GM18507 (cell line): ENCODE measurements around the gene CEP192.
"Not testable (repeated sequence)": the region's sequence is repeated elsewhere in the genome, so short reads cannot be mapped to it uniquely, and the experiment has no call there.

ENCODE experiments used
- DNase-seq: peaks from one replicate; pipeline ENCODE4 v3.0.0; 2011; ENCODE audit warnings: low read depth; ENCODE audit not compliant: insufficient read length; ENCODE audit errors: extremely low spot score
- FAIRE-seq: peaks from 2 replicates; lab custom pipeline; 2011; peaks lifted over from hg19 to GRCh38; lab: Jason Lieb, UNC

CEP192 gene

DNA sequence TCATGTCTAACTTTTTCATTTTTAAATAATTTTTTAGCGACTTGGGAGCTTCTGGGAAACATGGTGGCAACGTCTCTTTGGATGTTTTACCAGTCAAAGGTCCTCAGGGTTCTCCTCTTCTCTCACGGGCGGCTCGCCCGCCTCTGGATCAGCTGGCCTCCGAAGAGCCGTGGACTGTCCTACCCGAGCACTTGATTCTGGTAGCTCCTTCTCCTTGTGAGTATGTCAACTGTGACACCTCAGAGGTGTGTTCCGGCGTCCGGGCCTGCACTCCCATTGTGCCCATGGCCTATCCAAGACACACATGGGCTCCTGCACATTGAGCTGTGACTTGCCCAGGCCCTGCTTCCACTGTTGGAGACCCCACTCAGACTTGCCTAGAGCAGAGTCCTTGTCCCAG is 104.3 kb downstream of the CEP192 start:
- FAIRE-seq (no peak), DNase-seq (no peak)

DNA sequence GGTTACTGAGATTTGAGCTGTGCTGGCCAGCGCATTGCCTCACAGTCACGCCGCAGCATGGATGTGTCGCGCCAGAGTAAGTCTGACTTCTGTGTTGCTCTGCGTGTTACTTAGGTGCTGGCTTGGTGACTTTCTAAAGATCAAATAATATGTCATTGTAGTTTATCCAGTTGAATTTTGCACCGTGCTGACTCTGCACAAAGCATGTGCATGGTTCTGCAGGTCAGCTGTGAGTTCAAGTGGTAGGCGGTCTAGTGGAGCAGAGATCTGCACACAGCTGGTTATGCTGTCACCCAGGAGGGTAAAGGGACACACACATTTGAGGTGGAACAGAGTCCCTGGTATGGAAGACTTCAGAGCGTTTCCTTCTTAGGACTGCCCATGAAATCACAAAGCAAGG is 105.1 kb downstream of the CEP192 start:
- no peak for DNase-seq
- FAIRE-seq: no peak

DNA sequence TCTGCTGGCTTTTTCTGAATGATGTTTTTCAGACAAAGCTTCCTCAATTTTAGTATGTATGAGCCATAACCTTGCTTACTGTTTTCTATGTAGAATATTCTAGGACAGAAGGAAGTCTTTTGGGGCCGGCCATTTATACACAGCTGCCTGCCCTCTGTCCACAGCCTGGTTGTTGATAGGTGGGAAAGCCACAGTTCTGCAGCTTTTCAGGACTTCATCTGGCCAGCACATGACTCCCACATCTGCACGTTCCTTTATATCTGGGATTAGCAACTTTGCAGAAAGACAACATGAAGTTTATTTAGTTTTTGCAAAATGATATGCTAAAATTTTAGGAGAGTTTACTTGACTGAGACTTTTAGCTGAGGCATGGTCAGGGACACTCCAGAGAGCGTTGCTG is 105.6 kb downstream of the CEP192 start:
- DNase-seq: no peak
- no peak for FAIRE-seq

DNA sequence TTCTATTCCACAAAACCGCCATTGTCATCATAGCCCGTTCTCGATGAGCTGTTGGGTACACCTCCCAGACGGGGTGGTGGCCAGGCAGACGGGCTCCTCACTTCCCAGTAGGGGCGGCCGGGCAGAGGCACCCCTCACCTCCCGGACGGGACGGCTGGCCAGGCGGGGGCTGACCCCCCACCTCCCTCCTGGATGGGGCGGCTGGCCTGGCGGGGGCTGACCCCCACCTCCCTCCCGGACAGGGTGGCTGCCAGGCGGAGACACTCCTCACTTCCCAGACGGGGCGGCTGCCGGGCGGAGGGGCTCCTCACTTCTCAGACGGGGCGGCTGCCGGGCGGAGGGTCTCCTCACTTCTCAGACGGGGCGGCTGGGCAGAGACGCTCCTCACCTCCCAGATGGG is 106.9 kb downstream of the CEP192 start:
- DNase-seq, FAIRE-seq: not testable (repeated sequence)

DNA sequence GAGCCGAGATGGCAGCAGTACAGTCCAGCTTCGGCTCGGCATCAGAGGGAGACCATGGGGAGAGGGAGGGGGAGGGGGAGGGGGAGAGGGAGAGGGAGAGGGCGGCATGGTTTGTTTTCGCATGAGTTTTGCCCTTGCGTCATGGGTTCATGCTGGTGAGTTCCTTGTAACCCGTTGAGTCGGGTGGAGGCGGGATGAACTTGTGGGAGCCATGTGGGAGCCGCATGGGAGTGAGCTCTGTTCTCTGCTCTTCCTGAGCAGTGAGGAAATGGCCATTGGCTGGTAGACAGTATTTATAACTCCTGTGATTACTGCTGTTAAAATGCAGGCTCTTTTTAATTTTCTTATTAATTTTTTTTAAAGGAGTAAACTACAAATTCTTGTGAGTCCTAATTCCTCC is 108.0 kb downstream of the CEP192 start:
- DNase-seq (no peak), FAIRE-seq (no peak)

DNA sequence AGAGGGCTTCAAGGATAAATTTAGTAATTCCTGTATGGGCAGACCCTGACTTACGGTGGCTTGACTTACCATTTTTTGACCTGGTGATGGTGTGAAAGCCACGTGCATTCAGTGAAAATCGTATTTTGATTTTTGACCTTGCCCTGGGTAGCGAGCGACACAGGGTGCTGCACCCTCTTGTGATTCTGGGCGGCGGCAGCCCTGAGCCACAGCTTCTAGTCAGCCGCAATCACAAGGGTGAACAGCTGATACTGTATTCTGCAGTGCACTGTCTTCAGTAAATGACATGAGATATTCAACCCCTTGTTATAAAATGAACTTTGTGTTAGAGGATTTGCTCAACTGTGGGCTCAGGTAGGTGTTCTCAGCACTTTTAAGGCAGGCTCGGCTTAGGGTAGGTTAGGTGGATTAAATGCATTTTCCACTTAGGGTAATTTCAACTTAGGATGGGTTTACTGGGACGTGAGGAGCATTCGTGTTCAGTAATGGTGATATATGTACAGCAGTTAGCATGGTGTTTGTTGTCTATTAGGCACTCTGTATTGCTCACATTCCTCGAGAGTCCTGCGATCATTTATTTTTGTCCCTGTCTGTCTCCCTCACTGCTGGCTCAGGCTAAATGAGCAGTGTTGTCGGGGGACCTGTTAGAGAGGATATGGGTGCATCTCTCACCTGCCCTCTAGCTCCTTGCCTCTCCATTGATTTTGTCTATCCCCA is 109.9 kb downstream of the CEP192 start:
- DNase-seq (no peak), FAIRE-seq (no peak)

DNA sequence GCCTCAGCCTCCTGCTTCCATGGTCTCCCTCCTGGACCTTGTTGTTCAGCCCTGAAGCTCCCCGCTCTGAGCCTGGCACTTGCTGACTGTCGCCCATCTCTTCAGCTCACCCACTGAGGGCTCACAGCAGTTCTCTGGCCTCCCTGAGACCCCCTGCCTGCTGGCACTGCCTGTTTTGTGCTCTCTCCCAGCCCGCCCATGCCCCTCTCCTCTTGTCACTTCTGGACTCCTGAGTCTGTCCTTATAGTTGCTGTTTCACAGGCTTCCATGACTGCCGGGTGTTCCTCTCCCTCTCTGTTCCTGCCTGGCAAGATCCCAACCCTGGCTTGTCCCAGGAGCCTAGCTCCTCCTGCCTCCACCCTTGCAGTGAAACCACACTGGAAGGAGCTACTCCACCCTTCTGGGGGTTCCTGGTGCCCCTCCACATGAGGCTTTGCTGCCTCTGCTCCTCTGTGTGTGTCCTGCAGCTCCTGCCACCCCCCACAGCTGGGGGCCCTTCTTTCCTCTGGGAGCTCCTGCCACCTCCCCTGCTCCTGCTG is 110.6 kb downstream of the CEP192 start:
- FAIRE-seq (no peak), DNase-seq (no peak)

DNA sequence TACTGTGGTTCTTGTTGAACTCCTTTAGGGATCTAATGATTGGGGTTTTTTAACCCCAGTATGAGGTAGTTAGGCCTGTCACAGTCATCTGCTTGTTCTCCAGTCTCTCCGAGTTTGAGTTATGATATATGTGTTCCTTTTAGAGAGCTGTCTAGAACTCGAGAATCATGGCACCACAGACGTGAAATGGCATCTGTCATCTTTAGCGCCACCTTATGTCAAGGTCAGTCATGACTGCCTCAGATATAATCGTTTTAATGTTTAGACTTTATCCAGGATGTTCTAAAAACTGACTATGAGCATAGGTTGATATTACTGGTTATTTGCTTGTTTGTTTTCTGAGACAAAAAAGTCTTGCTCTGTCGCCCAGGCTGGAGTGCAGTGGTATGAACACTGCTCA is 112.2 kb downstream of the CEP192 start:
- no peak for FAIRE-seq

DNA sequence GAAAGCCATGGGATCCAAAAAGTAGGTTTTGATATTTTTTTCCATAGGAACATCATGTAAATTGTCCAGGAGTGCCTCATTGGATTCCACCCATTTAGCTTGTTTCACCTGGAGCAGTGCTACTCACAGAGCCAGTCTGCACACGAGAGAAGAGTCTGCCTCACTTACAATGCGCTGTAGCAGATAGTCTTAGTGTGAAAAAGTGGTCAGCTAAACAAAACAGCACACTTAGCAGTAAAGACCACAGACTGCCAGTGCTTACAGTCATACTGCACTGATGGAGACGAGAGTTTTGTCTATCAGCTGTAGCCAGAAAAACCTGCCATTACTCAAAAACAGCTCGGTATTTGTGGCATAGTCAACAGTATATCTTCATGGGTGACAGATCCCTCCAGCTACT is 113.9 kb downstream of the CEP192 start:
- FAIRE-seq: no peak

More for the DNA sequence above, 112.2 kb downstream of the CEP192 start:
- DNase-seq: no peak

DNA sequence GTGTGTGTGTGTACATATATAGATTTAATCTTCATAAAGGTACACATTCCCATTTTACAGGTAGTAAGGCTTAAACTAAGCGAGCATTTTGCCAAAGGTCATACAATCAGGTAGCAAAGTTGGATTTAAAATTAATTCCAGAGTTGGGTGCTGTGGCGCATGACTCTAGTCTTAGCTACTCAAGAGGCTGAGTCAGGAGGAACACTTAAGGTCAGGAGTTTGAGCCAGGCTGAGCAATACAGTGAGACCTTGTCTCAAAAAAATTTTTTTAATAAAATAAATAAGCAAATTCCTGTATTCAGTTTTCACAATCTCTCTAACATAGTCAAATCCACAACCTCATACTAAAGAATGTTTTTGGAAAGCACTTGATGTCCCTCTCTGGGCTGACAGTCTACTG is 115.9 kb downstream of the CEP192 start:
- FAIRE-seq (no peak), DNase-seq (no peak)

More for the DNA sequence above, 113.9 kb downstream of the CEP192 start:
- no peak for DNase-seq

DNA sequence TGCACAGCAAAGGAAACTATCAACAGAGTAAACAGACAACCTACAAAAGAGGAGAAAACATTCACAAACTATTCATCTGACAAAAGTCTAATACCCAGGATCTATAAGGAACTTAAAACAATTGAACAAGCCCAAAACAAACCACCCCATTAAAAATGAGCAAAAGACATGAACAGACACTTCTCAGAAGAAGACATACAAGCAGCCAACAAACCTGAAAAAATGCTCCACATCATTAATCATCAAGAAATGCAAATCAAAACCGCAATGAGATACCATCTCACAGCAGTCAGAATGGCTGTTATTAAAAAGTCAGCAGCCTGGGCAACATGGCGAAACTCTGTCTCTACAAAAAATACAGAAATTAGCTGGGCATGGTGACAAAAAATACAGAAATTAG is 117.2 kb downstream of the CEP192 start:
- no peak for DNase-seq
- no peak for FAIRE-seq

DNA sequence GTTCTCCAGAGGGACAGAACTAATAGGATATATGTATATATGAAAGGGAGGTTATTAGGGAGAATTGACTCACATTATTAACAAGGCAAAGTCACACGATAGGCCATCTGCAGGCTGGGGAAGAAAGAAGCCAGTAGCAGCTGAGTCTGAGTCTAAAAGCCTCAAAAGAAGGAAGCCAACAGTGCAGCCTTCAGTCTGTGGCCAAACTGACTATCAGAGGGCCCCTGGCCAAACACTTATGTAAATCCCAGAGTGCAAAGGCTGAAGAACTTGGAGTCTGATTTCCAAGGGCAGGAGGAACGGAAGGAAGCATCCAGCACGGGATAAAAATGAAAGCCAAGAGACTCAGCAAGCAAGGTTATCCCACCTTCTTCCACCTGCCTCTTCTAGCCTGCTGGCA is 119.4 kb downstream of the CEP192 start:
- no peak for FAIRE-seq
- no peak for DNase-seq

DNA sequence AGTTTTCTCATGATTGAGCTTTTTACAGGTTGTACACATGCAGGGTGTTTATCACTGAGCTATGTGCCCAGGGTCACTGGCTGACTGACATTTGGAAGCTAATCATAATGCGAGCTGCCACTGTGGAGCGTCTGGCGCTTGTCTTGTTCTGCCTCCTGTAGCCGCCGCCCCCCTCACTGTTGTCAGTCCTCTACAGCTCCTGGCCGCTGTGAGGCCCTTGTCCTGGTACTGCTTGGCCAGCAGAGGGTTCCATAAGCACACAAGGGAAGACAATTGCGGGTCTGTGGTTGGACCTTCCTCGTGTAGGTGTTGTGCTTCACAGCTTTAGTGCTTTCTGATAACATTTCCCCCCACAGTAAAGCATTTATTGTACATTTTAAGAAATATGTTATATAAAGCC is 121.8 kb downstream of the CEP192 start:
- DNase-seq (no peak), FAIRE-seq (no peak)

DNA sequence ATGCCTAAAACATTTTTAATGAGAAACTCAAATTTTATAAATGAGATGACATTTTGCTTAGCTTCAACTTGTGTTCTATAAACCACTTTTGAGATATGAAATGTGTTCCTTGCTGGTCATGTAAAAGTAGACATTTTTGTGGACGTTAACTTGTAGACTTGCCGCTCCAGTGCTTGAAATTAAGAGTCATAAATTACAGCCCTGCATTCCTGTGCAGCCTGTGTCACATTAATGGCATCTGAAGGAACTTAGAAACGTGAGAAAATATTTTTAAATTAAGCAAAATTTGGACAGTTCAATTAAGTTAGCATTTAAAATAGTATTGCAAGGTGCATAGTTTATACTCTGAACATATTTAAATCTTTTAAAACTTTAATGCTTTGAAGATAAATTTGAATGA is 129.1 kb downstream of the CEP192 start:
- DNase-seq: no peak
- no peak for FAIRE-seq

DNA sequence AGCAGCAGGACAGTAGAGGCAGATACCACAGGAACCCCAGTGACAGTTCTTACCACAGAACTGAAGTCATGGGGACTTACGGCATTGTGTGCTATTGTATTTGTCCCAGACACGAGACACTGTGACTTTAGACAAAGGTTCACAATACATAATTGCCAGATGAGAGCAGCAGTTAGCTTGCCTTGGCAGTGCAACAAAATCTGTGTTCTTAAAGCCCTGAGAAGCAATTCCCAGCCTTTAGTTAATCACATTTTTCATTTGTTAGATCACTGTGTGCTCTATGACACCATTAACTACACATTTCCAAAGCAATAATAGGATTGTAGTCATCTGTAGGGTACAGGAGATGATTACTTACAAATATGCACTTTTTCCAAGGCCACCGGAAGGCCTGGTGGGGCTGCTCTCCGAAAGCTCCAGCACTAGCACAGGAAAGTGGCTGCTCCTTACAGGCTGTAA is 129.8 kb downstream of the CEP192 start:
- FAIRE-seq: no peak
- no peak for DNase-seq

DNA sequence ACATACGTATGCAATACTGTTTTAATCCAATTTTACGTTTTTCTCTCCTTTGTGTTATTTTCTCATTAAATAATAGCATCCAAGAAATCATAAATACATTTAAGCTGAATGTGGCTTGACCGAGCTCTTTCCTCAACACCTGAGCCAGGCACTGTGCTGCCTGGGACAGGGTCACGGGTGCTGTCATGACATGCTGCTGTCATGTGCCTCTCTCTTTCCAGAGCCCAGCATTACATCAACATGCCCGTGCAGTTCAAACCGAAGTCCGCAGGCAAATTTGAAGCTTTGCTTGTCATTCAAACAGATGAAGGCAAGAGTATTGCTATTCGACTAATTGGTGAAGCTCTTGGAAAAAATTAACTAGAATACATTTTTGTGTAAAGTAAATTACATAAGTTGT is 133.2 kb downstream of the CEP192 start:
- no peak for FAIRE-seq
- DNase-seq: no peak

DNA sequence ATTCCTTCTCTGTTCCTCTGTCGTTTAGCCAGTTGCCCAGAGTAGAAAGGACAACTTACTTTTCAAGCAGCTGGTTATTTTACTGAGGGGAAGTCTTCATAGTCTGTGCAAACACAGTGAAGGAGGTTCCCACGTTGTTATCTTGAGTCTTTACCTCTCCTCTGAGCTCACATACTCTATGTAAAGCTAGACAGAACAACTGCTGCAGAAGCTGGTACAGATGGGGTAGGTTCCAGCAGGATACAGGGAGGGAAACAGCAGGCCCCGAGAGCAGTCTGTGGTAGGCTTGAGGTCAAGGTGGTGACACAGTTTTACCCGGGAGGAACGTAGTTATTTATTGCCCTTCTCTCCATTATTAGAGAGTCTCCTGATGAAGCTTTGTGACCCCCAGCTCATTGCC is 134.0 kb downstream of the CEP192 start:
- no peak for DNase-seq
- no peak for FAIRE-seq

DNA sequence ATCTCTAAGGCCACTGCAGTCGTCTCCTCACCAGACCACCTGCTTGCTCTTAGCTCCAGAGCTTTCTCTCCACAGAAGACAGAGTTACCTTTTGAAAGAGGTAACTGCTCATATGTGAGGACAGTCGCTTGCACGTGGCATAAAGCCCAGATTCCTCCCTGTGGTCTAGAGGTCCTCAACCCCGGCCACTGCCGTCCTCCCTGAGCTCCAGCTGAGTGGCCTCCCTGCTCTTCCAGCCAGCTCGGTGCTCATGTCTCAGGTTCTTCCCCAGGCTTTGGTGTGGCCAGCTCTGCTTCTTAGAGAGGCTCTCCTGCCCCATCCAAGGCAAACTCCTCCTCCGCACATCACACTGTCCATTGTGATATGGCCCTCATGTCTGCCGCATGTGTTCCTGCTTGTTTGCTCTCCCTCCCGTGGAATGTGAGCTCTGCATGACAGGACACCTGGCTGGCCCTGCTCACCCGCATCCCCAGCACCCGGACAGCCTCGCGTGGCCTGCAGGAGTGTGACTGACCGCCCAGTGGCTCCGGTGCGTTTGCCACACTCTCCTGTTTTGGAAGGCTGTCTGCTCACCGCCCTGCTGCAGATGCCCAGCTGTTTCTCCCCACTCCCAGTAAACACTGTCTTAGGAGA is 135.9 kb downstream of the CEP192 start:
- no peak for FAIRE-seq

DNA sequence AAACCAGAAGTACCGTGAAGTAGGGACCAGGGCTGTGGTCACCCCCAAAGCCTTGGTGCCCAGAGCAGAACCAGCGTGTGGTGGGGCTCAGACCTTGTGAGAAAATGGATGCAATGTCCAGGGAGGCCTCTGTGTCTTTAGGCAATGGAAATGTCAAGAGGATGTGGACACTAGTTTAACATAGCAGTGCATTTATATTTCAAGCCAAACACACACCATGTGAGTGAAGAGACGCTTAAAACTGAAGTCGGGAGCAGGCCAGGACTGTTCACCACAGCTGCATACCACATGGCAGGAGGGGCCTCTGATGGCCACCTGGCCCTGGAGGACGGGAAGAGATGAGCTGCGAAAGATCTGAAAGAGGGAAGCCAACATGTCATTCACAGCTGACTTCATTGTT is 140.1 kb downstream of the CEP192 start:
- FAIRE-seq: no peak
- DNase-seq: no peak

More for the DNA sequence above, 135.9 kb downstream of the CEP192 start:
- DNase-seq: no peak

DNA sequence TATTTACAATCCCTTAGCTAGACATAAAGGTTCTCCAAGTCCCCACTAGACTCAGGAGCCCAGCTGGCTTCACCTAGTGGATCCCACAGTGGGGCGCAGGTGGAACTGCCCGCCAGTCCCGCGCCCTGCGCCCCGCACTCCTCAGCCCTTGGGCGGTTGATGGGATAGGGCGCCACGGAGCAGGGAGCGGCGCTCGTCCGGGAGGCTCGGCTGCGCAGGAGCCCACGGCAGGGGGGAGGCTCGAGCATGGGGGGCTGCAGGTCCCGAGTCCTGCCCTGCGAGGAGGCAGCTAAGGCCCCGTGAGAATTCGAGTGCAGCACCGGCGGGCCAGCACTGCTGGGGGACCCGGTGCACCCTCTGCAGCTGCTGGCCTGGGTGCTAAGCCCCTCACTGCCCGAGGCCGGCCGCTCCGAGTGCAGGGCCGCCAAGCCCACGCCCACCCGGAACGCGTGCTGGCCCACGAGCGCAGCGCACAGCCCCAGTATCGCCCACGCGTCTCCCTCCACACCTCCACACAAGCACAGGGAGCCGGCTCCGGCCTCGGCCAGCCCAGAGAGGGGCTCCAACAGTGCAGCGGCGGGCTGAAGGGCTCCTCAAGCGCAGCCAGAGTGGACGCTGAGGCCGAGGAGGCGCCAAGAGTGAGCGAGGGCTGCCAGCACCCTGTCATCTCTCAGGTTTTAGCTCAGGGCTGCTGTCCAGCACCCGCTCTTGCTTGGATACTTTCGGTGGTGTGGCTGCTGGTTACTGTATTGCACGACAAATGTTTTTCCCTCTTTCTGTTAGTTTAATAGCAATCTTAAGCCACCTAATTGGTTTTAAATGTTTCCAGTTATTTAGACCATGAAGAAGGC is 143.6 kb downstream of the CEP192 start:
- no peak for FAIRE-seq
- DNase-seq: no peak
